HUES48 (cell line): ENCODE results near the gene AGBL4.

ENCODE experiments used
- H3K27ac ChIP-seq: one replicate; pipeline ENCODE4 v1.7.0; 2013; ENCODE audit warnings: low read depth, low read length, inconsistent platforms
- H3K27me3 ChIP-seq: 2 replicates; pipeline ENCODE4 v1.6.1; 2013; ENCODE audit warnings: mild to moderate bottlenecking, low read length; ENCODE audit not compliant: control insufficient read depth, insufficient read depth
- H3K36me3 ChIP-seq: 2 replicates; pipeline ENCODE4 v1.6.1; 2013; ENCODE audit warnings: low read length; ENCODE audit not compliant: control insufficient read depth, insufficient read depth
- H3K4me1 ChIP-seq: 2 replicates; pipeline ENCODE4 v1.6.1; 2013; ENCODE audit warnings: mild to moderate bottlenecking, low read length; ENCODE audit not compliant: control insufficient read depth, insufficient read depth
- H3K4me3 ChIP-seq: 2 replicates; pipeline ENCODE4 v1.5.1; 2013; ENCODE audit warnings: mild to moderate bottlenecking, low read depth, low read length
- H3K9ac ChIP-seq: 2 replicates; pipeline ENCODE4 v1.6.1; 2013; ENCODE audit warnings: mild to moderate bottlenecking, low read depth, low read length, moderate library complexity
- H3K9me3 ChIP-seq: 2 replicates; pipeline ENCODE4 v1.6.1; 2013; ENCODE audit warnings: low read length; ENCODE audit not compliant: control insufficient read depth, insufficient read depth

The AGBL4 gene

GRCh38 chr1:48831120-48831978, 1192.4 kb downstream of the AGBL4 start:
- Histone ChIP-seq H3K27ac (no peak overlapping the region), H3K4me1 (no peaks in the 10 kb centered on the region), H3K4me3 (no peak overlapping the region), H3K9me3 (no peaks in the 10 kb centered on the region), H3K27me3 (no peaks in the 10 kb centered on the region), H3K9ac (no peak overlapping the region), H3K36me3 (no peaks in the 10 kb centered on the region)

DNA sequence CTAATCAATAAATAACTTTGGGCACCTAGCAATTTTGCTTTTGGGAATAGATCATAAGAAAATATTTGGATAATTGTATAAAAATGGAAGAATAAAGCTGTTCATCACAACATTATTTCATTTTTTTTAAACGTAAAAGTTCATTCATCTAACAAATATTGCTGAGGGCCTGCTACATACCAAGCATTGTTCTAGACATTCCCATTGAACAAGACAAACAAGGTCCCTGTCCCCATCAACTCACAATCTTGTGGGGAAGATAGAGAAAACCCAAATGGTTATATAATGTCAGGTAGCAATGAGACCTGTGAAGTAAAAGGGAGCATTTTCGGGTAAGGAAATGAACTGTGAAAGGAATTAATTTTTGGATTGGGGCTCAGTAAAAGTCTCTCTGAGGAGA, 1193.0 kb downstream of the AGBL4 start:
- H3K9ac ChIP-seq: no peak overlapping the region
- H3K36me3 ChIP-seq: no peaks in the 10 kb centered on the region
- H3K4me3 ChIP-seq: no peak overlapping the region
- H3K27ac ChIP-seq: no peak overlapping the region
- H3K27me3 ChIP-seq: no peaks in the 10 kb centered on the region
- no peaks in the 10 kb centered on the region for H3K4me1 ChIP-seq
- H3K9me3 ChIP-seq: no peaks in the 10 kb centered on the region

DNA sequence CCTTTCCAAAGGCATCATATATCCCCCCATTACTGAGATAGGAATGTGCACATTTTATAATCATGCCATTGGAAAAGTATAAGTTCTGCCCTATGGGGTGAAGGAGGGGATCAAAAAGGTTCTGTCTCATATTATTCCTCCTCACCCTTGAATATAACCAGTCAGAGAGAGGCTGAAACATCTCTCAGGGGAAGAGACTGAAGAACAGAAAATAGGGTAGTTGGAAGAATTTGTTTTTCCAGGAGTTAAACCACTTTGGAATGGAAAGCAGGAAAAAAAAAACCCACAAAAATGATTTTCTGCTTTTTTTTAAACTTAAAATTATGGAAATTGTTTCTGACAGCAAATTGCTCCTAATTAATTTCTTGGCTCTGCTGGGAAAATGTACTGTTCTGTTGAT, 1194.3 kb downstream of the AGBL4 start:
- H3K36me3 ChIP-seq: no peaks in the 10 kb centered on the region
- H3K4me3 ChIP-seq: no peak overlapping the region
- H3K27me3 ChIP-seq: no peaks in the 10 kb centered on the region
- H3K4me1 ChIP-seq: no peaks in the 10 kb centered on the region
- H3K27ac ChIP-seq: no peak overlapping the region
- H3K9me3 ChIP-seq: no peaks in the 10 kb centered on the region
- H3K9ac ChIP-seq: no peak overlapping the region

- Histone ChIP-seq H3K4me1 (no peaks in the 10 kb centered on the region), H3K27me3 (no peaks in the 10 kb centered on the region), H3K9ac (no peak overlapping the region), H3K4me3 (no peak overlapping the region), H3K9me3 (no peaks in the 10 kb centered on the region), H3K27ac (no peak overlapping the region), H3K36me3 (no peaks in the 10 kb centered on the region)
Measured at GRCh38 chr1:48823168-48823567, 1200.6 kb downstream of the AGBL4 start.

DNA sequence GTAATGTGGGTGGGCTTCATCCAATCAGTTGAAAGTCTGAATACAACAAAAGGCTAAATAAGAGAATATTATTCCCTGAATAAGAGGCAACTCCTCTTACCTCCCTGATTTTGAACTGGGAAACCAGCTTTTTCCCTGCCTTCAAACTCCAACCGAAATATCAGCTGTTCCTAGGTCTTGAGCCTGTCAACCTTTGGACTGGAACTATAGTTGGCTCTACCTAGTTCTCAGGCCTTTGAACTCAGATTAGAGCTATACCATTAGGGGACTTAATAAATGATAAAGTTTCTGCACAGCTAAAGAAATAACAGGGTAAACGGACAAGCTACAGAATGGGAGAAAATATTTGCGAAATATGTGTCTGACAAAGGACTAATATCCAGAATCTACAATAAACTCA, 1203.3 kb downstream of the AGBL4 start:
- no peaks in the 10 kb centered on the region for H3K27me3 ChIP-seq
- no peaks in the 10 kb centered on the region for H3K4me1 ChIP-seq
- H3K27ac ChIP-seq: no peak overlapping the region
- no peaks in the 10 kb centered on the region for H3K36me3 ChIP-seq
- no peak overlapping the region for H3K9ac ChIP-seq
- no peak overlapping the region for H3K4me3 ChIP-seq
- H3K9me3 ChIP-seq: no peaks in the 10 kb centered on the region

DNA sequence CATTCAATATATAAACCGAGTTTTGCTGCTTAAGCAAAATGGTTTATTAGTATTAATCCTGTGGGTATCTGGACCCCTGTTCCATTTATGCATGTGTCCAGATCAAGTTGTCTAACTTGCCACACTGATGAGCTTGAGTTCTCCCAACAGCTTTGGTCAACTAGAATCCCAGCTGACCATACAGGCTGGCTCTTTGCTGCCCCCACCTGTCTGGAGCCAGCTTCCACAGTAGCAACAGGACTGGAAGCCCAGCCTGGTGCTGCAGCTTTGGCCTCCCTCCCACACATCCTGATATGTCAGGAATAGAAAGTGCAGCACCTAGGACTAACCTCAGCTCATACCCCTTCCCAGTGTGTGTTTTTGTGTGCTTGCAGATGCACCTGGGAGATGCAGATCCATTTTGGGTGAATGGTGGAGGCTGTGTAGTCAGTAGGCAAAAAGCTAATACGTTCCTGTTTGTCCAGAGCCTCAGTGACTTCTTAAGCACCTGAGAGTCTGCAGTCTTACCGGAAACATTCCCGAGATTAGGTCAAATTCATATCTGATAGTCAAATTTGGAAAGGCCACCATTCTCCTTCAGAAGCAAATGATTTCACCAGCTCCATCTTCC, 1206.1 kb downstream of the AGBL4 start:
- H3K27me3 ChIP-seq: no peaks in the 10 kb centered on the region
- H3K36me3 ChIP-seq: no peaks in the 10 kb centered on the region
- H3K9ac ChIP-seq: no peak overlapping the region
- no peak overlapping the region for H3K4me3 ChIP-seq
- H3K4me1 ChIP-seq: no peaks in the 10 kb centered on the region
- no peak overlapping the region for H3K27ac ChIP-seq
- no peaks in the 10 kb centered on the region for H3K9me3 ChIP-seq

DNA sequence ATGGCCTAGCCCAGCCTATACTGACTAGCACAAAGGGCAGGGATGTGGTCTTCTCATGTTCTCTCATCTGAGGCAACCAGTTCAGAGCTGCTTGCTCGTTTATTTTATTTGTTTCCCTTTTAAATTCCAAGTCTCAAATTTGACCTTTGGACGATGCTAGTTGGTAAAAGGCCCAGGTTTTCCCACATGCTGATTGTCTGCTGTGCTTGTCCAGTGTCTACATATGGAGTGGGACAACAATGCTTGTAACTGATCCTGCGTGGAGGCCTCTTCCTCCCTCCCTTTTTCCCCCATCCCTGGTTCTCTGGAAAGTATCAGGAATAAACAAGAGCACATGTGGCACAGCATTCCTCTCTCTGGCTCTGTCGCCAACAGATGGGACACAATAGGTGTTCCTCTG, 1213.0 kb downstream of the AGBL4 start:
- no peak overlapping the region for H3K27ac ChIP-seq

DNA sequence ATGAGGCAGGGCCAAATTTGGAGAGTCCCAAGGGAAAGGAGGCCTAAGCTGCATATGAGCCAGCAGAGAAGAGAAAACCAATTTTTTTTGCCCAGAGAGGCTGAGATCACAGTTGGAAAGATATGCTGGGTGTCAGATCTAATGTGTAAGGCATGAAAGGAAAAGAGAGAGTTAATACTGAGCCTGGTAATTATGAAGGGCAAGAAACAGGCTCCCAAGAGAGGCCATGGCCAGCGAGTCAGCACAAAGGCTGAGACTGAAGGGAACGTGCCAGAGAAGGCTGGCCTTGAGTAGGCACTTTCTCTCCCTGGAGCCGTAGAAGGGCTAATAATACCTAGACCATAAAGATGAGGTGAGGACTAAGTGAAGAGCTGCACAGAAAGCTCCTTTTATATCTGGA, 1215.3 kb downstream of the AGBL4 start:
- no peaks in the 10 kb centered on the region for H3K36me3 ChIP-seq
- no peak overlapping the region for H3K27ac ChIP-seq
- H3K4me3 ChIP-seq: no peak overlapping the region
- H3K9ac ChIP-seq: no peak overlapping the region
- no peaks in the 10 kb centered on the region for H3K9me3 ChIP-seq
- H3K4me1 ChIP-seq: no peaks in the 10 kb centered on the region
- no peaks in the 10 kb centered on the region for H3K27me3 ChIP-seq

More for the DNA sequence above, 1213.0 kb downstream of the AGBL4 start:
- Histone ChIP-seq H3K36me3 (no peaks in the 10 kb centered on the region), H3K9ac (no peak overlapping the region), H3K9me3 (no peaks in the 10 kb centered on the region), H3K4me3 (no peak overlapping the region), H3K4me1 (no peaks in the 10 kb centered on the region), H3K27me3 (no peaks in the 10 kb centered on the region)

DNA sequence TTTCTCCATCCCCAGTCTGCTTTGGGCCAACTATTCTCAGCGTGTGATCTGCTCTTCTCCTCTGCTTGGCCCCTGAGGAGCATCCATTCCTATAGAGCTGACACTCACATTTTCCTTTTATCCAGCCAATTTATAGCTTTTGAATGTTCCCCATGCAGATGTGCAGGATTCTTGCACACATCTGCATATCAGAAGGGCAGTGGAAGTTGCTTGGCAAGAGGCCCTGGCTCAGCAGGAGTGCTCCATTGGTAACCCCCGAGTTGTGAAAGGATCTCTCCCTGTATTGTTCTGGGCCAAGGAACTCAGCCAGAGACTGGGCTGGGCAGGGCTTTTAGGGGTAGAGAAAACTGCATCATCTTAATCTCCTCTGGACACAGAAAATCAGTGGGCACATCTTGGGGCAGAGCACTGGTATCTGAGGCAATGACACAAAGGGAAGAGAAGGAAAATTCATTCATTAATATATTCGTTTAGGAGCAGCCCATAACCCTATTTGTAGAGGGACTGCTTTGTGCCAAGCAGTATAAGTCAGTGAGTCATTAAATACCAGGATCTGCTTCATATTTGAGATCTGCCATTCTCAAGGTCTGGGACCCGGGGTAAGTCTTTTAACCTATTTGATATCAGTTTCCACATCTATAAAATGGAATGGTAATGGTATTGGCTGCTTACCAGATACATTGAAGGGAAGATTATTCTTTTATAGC, 1216.0 kb downstream of the AGBL4 start:
- Histone ChIP-seq H3K4me3 (no peak overlapping the region), H3K27me3 (no peaks in the 10 kb centered on the region), H3K4me1 (no peaks in the 10 kb centered on the region), H3K9ac (no peak overlapping the region), H3K27ac (no peak overlapping the region), H3K9me3 (no peaks in the 10 kb centered on the region), H3K36me3 (no peaks in the 10 kb centered on the region)

GRCh38 chr1:48803474-48803873, 1220.3 kb downstream of the AGBL4 start:
- H3K4me1 ChIP-seq: no peaks in the 10 kb centered on the region
- H3K27me3 ChIP-seq: no peaks in the 10 kb centered on the region
- H3K27ac ChIP-seq: no peak overlapping the region
- no peaks in the 10 kb centered on the region for H3K36me3 ChIP-seq
- no peaks in the 10 kb centered on the region for H3K9me3 ChIP-seq
- H3K9ac ChIP-seq: no peak overlapping the region
- H3K4me3 ChIP-seq: no peak overlapping the region

DNA sequence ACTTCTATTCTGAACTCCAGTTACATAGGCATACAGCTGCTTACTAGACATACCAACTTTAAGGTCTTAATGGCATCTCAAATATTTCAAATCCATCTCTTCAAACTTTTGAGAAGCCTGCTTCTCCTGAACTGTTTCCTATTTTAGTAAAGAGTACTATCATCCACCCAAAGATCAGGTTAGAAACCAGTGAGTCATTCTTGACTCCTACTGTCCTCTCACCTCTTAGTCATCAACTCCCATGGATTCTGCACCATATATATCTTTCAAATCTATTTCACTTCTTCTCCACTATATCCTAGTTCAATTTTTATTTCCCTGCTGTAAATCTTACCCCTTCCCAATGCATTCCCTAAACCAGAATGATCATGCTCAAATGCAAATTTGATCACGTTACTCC, 1228.9 kb downstream of the AGBL4 start:
- H3K27me3 ChIP-seq: no peaks in the 10 kb centered on the region
- no peaks in the 10 kb centered on the region for H3K36me3 ChIP-seq
- no peak overlapping the region for H3K9ac ChIP-seq
- H3K4me3 ChIP-seq: no peak overlapping the region
- no peak overlapping the region for H3K27ac ChIP-seq
- H3K9me3 ChIP-seq: no peaks in the 10 kb centered on the region
- H3K4me1 ChIP-seq: peaks cover 4% of the 10 kb centered on the region; the same call in 1 of the 2 replicates
